Astrocyte of the cerebellum (primary cell): ENCODE measurements around the gene MEI4.
"Not testable (repeated sequence)": the region's sequence is repeated elsewhere in the genome, so short reads cannot be mapped to it uniquely, and the experiment has no call there.

Experiments used
- DNase-seq: peaks from one replicate; pipeline ENCODE4 v3.0.0-alpha.2; 2011; ENCODE audit warnings: low read depth
- H3K4me3 ChIP-seq: 2 replicates; pipeline ENCODE4 v1.5.1; 2011; ENCODE audit warnings: mild to moderate bottlenecking, low read depth, low read length, moderate library complexity
- CTCF ChIP-seq: IDR thresholded peaks from 2 replicates; pipeline ENCODE4 v1.5.1; 2012; ENCODE audit warnings: low read length, low read depth, moderate library complexity, mild to moderate bottlenecking; ENCODE audit errors: missing control alignments
- in situ Hi-C: cut with HindIII; loops from 2 replicates; pipeline ENCODE4 v1.10.0; 2017; ENCODE audit warnings: low sequenced_read_pairs

MEI4 gene

DNA sequence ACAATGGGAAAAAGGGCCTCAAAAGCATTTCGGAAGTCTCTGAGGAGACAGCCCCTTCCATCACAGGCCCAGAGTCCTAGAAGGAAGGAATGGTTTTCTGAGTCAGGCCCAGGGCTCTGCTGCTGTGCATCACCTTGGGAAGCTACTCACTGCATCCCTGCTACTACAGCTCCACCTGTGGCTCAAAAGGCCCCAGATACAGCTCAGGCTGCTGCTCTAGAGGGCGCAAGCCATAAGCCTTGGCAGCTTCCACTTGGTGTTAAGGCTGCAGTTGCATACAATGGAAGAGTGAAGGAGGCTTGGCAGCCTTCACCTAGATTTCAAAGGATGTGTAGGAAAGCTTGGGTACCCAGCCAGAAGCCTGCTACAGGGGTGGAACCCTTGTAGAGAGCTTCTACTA, 54.8 kb downstream of the MEI4 start:
- in situ Hi-C loops, result no loop called here

GRCh38 chr6:77715588-77715987, 62.7 kb downstream of the MEI4 start:
- no peak for TF ChIP-seq CTCF
- in situ Hi-C loops, result no loop called here
- no peak overlapping the region for H3K4me3 ChIP-seq
- DNase-seq, result no peak

More for the DNA sequence above, 54.8 kb downstream of the MEI4 start:
- no peak for TF ChIP-seq CTCF
- DNase-seq, result no peak
- H3K4me3 ChIP-seq, result no peak overlapping the region

DNA sequence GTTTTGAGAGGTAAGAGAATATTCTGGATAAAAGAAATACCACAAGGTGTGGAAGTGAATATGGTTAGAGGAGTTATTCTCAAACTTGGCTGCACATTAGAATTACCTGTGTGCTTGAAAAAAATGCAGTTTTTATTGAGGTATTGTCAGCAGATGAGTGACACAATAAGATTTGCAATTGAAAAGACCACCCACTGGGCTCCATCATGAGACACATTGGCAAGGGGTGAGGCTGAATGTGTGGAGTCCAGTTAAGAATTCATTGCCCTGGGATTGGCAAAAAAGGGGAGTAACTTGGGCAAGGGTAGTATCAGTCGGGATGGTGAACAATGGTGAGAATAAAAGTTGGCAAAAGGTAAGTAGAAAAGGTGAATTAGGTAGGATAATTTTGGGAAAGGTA, 63.5 kb downstream of the MEI4 start:
- in situ Hi-C loops, result no loop called here
- H3K4me3 ChIP-seq, result no peak overlapping the region
- no peak for DNase-seq
- no peak for TF ChIP-seq CTCF

- in situ Hi-C loops, H3K4me3 ChIP-seq, DNase-seq: not testable (repeated sequence)
Observed at GRCh38 chr6:77736010-77736409, 83.2 kb downstream of the MEI4 start.

GRCh38 chr6:77740380-77740779, 87.5 kb downstream of the MEI4 start:
- H3K4me3 ChIP-seq, result no peak overlapping the region
- in situ Hi-C loops, result no loop called here
- peak; percentile 18 for DNase-seq
- TF ChIP-seq CTCF, result no peak

DNA sequence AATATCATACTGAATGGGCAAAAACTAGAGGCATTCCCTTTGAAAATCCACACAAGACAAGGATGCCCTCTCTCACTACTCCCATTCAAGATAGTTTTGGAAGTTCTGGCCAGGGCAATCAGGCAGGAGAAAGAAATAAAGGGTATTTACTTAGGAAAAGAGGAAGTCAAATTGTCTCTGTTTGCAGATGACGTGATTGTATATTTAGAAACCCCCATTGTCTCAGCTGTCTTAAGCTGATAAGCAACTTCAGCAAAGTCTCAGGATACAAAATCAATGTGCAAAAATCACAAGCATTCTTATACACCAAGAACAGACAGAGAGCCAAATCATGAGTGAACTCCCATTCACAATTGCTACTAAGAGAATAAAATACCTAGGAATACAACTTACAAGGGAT, 99.3 kb downstream of the MEI4 start:
- DNase-seq, H3K4me3 ChIP-seq, in situ Hi-C loops: not testable (repeated sequence)

GRCh38 chr6:77762386-77762785, 109.5 kb downstream of the MEI4 start:
- TF ChIP-seq CTCF, result no peak
- DNase-seq, result no peak
- in situ Hi-C loops, result no loop called here
- no peak overlapping the region for H3K4me3 ChIP-seq

DNA sequence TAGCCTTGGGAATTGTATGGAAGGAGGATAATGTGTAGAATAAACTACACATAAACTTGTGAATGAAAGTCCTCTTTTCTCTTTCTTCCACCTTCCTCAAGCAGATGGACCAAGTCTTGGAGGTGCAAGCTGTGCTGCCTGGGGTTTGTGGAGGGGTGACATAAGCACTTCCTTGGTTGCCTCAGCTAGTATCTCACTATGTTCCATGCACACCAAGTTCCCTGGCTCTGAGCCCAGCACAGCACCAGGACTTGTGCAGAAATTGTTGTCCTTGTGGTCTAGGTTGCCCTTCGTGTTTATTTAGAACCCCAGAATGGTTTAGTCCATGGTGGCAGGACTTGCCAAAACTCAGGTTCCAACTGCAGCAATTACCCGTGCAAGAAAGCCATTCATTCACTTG, 110.3 kb downstream of the MEI4 start:
- no peak overlapping the region for H3K4me3 ChIP-seq
- in situ Hi-C loops, result no loop called here
- no peak for DNase-seq
- TF ChIP-seq CTCF, result no peak
